Measurements from ENCODE around the gene SLIT3. TPM values are rescaled to one million over a fixed set of nuclear protein-coding genes. Genes with fewer than 3 reads are reported as not detected.

The SLIT3 gene
- total RNA-seq, 1 experiment from 2014 or later = 0.92 TPM

GRCh38 chr5:169200125-169200778, 100.7 kb downstream of the SLIT3 start:
- H3T11ph ChIP-seq (ENCODE audit: low read length) = no peak overlapping the region
- no peaks in the 10 kb centered on the region for H4K20me1 ChIP-seq (ENCODE audit: control insufficient read depth, insufficient read depth, insufficient read length)
- H3K27me3 ChIP-seq (ENCODE audit: insufficient read depth, low read length) = no peaks in the 10 kb centered on the region
- WGBS (ENCODE audit: extremely low coverage, insufficient read length, low lambda C conversion rate) = no CpG with 5 or more reads among the region's 6 CpGs
- H2AFZ ChIP-seq (ENCODE audit: low read length) = no peak overlapping the region
- no peaks in the 10 kb centered on the region for H3K9me3 ChIP-seq (ENCODE audit: control insufficient read depth, low read depth, low read length)
- no peak overlapping the region for H3K56ac ChIP-seq (ENCODE audit: insufficient read length, low read depth, low read length)
- no peaks in the 10 kb centered on the region for H3K79me2 ChIP-seq (ENCODE audit: insufficient read depth, low read length)
- H2BK20ac ChIP-seq (ENCODE audit: low read depth, low read length, poor library complexity, severe bottlenecking) = no peak overlapping the region
- H3K79me1 ChIP-seq (ENCODE audit: insufficient read depth, low read depth, low read length, poor library complexity, severe bottlenecking) = no peaks in the 10 kb centered on the region
- no peak overlapping the region for H4K8ac ChIP-seq (replicated peaks; ENCODE audit: insufficient read length, low read depth, low read length)
- H3K14ac ChIP-seq (ENCODE audit: insufficient read depth, low read length) = peak overlapping the region; percentile 54; the same call in 1 of the 2 replicates
- H3K23me2 ChIP-seq (ENCODE audit: insufficient read length, low read depth, low read length, poor library complexity, severe bottlenecking) = no peaks in the 10 kb centered on the region
- H3K4ac ChIP-seq (ENCODE audit: low read depth, low read length) = no peak overlapping the region
- peaks cover 0 to 2% of the 10 kb centered on the region in 2 experiments; a peak in 3 of 5 replicates for H3K9me3 Mint-ChIP-seq
- H3K4me1 Mint-ChIP-seq = peaks cover 0 to 6% of the 10 kb centered on the region in 2 experiments; a peak in 3 of 4 replicates
- H3K36me3 Mint-ChIP-seq (ENCODE audit: insufficient read depth in 1 of 3, low read depth in 3 of 3) = no peaks in the 10 kb centered on the region
- no peak overlapping the region for H3K18ac ChIP-seq (ENCODE audit: insufficient read length, low read depth, low read length)
- no peak overlapping the region for H3K4me3 Mint-ChIP-seq
- no peak overlapping the region for H2BK120ac ChIP-seq (ENCODE audit: low read depth, low read length, poor library complexity, severe bottlenecking)
- no peak overlapping the region for H2BK5ac ChIP-seq (ENCODE audit: insufficient read length, low read length)
- H3K9ac ChIP-seq (ENCODE audit: extremely low read depth, insufficient read length, low read length) = no peak overlapping the region
- H3K27ac Mint-ChIP-seq = no peak overlapping the region; a peak in 1 of 7 replicates
- TF ChIP-seq CTCF (conservative IDR thresholded peaks at IDR 0.05) = no peak
- H2BK15ac ChIP-seq (ENCODE audit: low read depth, low read length) = no peak overlapping the region
- H2AK5ac ChIP-seq (ENCODE audit: insufficient read length, low read length) = no peak overlapping the region
- no peak overlapping the region for H3K27ac ChIP-seq (ENCODE audit: insufficient read length, low read depth, low read length)
- no peak overlapping the region for H3K23ac ChIP-seq (ENCODE audit: insufficient read length, low read depth, low read length)
- H3K27me3 Mint-ChIP-seq (ENCODE audit: low read depth) = peaks cover 19% of the 10 kb centered on the region
- H4K91ac ChIP-seq (ENCODE audit: insufficient read length, low read depth, low read length) = no peak overlapping the region
- DNase-seq = no peak
- H3K4me1 ChIP-seq (ENCODE audit: insufficient read depth, low read length) = no peaks in the 10 kb centered on the region
- H2BK12ac ChIP-seq (ENCODE audit: insufficient read length, low read depth, low read length) = no peak overlapping the region
- H3K4me2 ChIP-seq (ENCODE audit: insufficient read depth, insufficient read length, low read length) = no peak overlapping the region
- H4K5ac ChIP-seq (ENCODE audit: insufficient read length, low read depth, low read length) = no peak overlapping the region
